ENCODE measurements around the gene LRP10.

GRCh38 chr14:22824711-22825359 is 46.7 kb upstream of the LRP10 start:
- TF ChIP-seq CEBPB (IDR thresholded peaks at IDR 0.05; ENCODE audit: low read depth, low read length), result no peak
- no peak for TF ChIP-seq POLR2A (IDR thresholded peaks at IDR 0.05; ENCODE audit: control extremely low read depth in 1 of 2, low read depth in 2 of 2, low read length in 2 of 2)
- TF ChIP-seq CTCF (IDR thresholded peaks at IDR 0.05; ENCODE audit: control extremely low read depth in 1 of 3, insufficient read depth in 1 of 3, low read depth in 1 of 3, low read length in 3 of 3), result no peak
- no peak for TF ChIP-seq EZH2 (IDR thresholded peaks at IDR 0.05; ENCODE audit: low read depth, low read length, severe bottlenecking)
- no peak for TF ChIP-seq MAX (IDR thresholded peaks at IDR 0.05)
- TF ChIP-seq JUND (IDR thresholded peaks at IDR 0.05; ENCODE audit: low read length), result no peak
- TF ChIP-seq ZNF274 (IDR thresholded peaks at IDR 0.05; ENCODE audit: borderline replicate concordance, extremely low read depth, low read length), result no peak
- no peak for TF ChIP-seq SP1 (IDR thresholded peaks at IDR 0.05; ENCODE audit: low read depth, low read length)
- TF ChIP-seq CREB1 (IDR thresholded peaks at IDR 0.05), result no peak
